Measurements from ENCODE around the gene VPS18.

GRCh38 chr15:40914013-40914412, 19.8 kb downstream of the VPS18 start:
- TF ChIP-seq, protein P1, sequence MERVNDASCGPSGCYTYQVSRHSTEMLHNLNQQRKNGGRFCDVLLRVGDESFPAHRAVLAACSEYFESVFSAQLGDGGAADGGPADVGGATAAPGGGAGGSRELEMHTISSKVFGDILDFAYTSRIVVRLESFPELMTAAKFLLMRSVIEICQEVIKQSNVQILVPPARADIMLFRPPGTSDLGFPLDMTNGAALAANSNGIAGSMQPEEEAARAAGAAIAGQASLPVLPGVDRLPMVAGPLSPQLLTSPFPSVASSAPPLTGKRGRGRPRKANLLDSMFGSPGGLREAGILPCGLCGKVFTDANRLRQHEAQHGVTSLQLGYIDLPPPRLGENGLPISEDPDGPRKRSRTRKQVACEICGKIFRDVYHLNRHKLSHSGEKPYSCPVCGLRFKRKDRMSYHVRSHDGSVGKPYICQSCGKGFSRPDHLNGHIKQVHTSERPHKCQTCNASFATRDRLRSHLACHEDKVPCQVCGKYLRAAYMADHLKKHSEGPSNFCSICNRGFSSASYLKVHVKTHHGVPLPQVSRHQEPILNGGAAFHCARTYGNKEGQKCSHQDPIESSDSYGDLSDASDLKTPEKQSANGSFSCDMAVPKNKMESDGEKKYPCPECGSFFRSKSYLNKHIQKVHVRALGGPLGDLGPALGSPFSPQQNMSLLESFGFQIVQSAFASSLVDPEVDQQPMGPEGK (CRISPR knock-in tag; IDR thresholded peaks at IDR 0.05; ENCODE audit: borderline replicate concordance), result no peak
- TF ChIP-seq PPARA (CRISPR knock-in tag; IDR thresholded peaks at IDR 0.05; ENCODE audit: borderline replicate concordance), result no peak
- no peak for TF ChIP-seq ZNF8 (CRISPR knock-in tag; IDR thresholded peaks at IDR 0.05)
- no peak for TF ChIP-seq RARB (CRISPR knock-in tag; IDR thresholded peaks at IDR 0.05)
- no peak for TF ChIP-seq ZNF70 (CRISPR knock-in tag; IDR thresholded peaks at IDR 0.05)
- TF ChIP-seq, protein P2, sequence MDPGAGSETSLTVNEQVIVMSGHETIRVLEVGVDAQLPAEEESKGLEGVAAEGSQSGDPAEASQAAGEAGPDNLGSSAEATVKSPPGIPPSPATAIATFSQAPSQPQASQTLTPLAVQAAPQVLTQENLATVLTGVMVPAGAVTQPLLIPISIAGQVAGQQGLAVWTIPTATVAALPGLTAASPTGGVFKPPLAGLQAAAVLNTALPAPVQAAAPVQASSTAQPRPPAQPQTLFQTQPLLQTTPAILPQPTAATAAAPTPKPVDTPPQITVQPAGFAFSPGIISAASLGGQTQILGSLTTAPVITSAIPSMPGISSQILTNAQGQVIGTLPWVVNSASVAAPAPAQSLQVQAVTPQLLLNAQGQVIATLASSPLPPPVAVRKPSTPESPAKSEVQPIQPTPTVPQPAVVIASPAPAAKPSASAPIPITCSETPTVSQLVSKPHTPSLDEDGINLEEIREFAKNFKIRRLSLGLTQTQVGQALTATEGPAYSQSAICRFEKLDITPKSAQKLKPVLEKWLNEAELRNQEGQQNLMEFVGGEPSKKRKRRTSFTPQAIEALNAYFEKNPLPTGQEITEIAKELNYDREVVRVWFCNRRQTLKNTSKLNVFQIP (CRISPR knock-in tag; IDR thresholded peaks at IDR 0.05; ENCODE audit: borderline replicate concordance, low read depth), result no peak
- TF ChIP-seq BACH2 (CRISPR knock-in tag; IDR thresholded peaks at IDR 0.05; ENCODE audit: borderline replicate concordance), result no peak

Measured in SK-N-SH treated with all-trans-retinoic acid at 6 μM for 48 hours (cell line).